ENCODE measurements around the gene GRK6.

DNA sequence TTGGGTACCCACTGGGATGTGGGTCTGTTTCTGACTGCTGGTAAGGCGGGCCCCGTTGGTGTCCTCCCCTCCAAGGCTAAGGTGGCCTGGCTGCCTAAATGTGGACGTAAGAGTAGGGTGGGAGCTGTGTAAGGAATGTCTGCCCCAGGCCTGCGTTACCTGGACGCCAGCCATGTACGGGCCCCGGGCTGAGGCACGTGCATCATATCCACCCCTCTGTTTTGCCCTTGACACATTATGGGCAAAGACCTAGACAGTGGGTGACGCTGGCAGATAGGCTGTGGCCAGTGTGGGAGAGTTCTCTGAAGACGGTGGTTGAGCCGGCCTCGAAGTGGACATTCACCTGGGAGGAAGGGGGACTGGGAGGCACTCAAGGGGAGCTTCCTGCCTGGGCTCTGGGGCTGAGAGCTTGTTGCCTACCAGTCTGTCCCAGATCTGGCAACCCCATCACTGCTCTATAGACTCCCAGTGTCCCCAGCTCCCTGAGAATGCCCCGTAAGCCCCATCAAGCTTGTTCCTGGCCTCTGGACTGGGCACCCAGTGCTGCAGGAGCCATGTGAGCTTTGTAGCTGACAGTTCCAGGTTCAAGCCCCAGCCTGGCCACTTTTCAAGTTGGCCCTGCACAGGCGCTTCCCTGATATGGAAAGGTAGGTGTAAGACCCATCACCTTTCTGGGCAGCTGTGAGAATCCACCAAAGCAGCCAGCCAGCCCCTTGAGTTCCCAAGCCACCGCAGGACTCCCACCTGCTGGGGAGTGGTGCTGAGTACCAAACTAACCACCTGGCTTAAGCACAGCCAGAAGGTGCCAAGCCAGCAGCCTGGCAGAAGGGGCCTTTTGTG, 16.9 kb downstream of the GRK6 start:
- TF ChIP-seq, protein P1, sequence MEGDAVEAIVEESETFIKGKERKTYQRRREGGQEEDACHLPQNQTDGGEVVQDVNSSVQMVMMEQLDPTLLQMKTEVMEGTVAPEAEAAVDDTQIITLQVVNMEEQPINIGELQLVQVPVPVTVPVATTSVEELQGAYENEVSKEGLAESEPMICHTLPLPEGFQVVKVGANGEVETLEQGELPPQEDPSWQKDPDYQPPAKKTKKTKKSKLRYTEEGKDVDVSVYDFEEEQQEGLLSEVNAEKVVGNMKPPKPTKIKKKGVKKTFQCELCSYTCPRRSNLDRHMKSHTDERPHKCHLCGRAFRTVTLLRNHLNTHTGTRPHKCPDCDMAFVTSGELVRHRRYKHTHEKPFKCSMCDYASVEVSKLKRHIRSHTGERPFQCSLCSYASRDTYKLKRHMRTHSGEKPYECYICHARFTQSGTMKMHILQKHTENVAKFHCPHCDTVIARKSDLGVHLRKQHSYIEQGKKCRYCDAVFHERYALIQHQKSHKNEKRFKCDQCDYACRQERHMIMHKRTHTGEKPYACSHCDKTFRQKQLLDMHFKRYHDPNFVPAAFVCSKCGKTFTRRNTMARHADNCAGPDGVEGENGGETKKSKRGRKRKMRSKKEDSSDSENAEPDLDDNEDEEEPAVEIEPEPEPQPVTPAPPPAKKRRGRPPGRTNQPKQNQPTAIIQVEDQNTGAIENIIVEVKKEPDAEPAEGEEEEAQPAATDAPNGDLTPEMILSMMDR (IDR thresholded peaks at IDR 0.05) = no peak
- TF ChIP-seq POLR2A (IDR thresholded peaks at IDR 0.05) = no peak

Measured in heart left ventricle (tissue), 13 donors.